ENCODE data around the gene DDX28.
A peak's percentile ranks its signal among the peaks of the same experiment; 100 is the strongest.

The DDX28 gene

DNA sequence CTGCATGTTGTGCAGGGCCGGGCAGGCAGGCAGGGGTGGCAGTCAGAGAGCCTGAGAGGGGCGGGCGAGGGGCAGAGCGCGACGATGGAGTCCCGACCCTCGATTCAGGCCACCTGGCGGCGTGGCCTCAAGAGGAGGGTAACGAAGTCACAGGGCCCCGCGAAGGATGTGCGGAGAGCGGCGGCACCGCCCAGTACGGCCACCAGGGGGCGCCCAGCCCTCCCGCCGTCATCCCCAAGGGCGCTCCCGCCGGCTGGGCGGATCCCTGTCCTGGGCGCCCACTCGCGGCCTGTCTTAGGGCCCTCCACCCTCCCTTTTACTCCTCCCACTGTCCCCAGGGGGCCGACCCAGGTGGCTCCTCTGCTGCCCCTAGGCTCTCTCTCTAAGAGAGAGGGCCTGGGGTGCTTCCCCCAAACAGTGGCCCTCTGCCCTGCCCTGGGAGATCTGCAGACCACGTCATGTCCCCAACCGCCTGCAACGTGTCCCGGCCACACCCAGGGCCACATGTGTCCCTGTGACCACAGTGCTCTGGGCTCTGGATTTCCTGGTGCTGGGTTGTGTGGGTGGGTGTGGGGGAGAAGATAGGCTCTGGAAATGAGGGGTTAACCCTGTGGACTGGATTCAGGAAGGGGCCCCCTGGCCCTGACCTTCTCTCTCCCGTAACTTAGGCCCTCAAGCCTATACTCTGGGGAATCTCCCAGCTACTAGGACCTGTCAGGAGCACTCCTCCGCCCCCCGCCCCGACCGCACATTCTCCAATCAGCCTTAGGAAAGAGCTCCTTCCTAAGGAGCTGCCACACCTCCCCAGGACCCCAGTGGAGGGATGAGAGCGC, 29.6 kb downstream of the DDX28 start:
- DNase-seq, result peak; percentile 91 to 94
- TF ChIP-seq GATA1 (IDR thresholded peaks at IDR 0.05; ENCODE audit: low read depth, low read length) (no peak), POLR2A (IDR thresholded peaks at IDR 0.05; ENCODE audit: low read length) (peak; percentile 55)

- no peak for DNase-seq
- TF ChIP-seq POLR2A (IDR thresholded peaks at IDR 0.05; ENCODE audit: low read length) (no peak), GATA1 (IDR thresholded peaks at IDR 0.05; ENCODE audit: low read depth, low read length) (no peak)
Observed at GRCh38 chr16:67992661-67993206, 30.3 kb downstream of the DDX28 start.

- TF ChIP-seq GATA1 (IDR thresholded peaks at IDR 0.05; ENCODE audit: low read depth, low read length), result no peak
- TF ChIP-seq POLR2A (IDR thresholded peaks at IDR 0.05; ENCODE audit: low read length), result no peak
- no peak for DNase-seq
Observed at GRCh38 chr16:67990018-67990386, 33.0 kb downstream of the DDX28 start.

GRCh38 chr16:67989322-67990017, 33.6 kb downstream of the DDX28 start:
- no peak for TF ChIP-seq GATA1 (IDR thresholded peaks at IDR 0.05; ENCODE audit: low read depth, low read length)
- no peak for TF ChIP-seq POLR2A (IDR thresholded peaks at IDR 0.05; ENCODE audit: low read length)
- no peak for DNase-seq

DNA sequence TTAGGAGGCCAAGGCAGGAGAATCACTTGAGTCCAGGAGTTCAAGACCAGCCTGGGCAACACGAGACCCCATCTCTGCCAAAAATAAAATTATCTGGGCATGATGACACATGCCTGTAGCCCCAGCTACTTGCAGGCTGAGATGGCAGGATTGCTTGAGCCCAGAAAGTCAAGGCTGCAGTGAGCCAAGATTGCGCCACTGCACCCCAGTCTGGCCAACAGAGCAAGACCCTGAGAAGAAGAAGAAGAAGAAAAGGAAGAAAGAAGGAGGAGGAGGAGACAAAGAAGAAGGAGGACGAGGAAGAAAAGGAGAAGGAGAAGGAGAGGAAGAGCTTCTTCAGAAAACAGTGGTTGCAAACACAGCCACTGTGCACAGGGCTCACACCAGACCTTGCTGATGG, 34.4 kb downstream of the DDX28 start:
- DNase-seq, result no peak
- TF ChIP-seq GATA1 (IDR thresholded peaks at IDR 0.05; ENCODE audit: low read depth, low read length) (no peak), POLR2A (IDR thresholded peaks at IDR 0.05; ENCODE audit: low read length) (no peak)

- no peak for DNase-seq
- TF ChIP-seq GATA1 (IDR thresholded peaks at IDR 0.05; ENCODE audit: low read depth, low read length) (no peak), POLR2A (IDR thresholded peaks at IDR 0.05; ENCODE audit: low read length) (no peak)
Observed at GRCh38 chr16:67987460-67988160, 35.4 kb downstream of the DDX28 start.

DNA sequence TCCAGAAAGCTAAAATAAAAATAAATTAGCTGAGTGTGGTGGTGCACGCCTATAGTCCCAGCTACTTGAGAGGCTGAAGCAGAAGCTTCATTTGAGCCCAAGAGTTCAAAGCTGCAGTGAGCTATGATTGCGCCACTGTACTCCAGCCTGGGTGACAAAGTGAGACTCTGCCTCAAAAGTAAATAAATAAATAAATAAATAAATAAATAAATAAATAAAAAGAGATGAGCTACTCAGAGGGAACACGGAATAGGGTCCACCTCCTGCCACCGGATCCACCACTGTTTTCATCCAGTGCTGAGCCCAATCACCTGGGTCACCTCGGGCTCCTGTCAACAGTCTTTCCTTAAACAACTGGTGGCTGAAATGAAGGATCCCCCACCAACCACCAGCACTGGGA, 36.1 kb downstream of the DDX28 start:
- DNase-seq, result no peak
- no peak for TF ChIP-seq GATA1 (IDR thresholded peaks at IDR 0.05; ENCODE audit: low read depth, low read length)
- no peak for TF ChIP-seq POLR2A (IDR thresholded peaks at IDR 0.05; ENCODE audit: low read length)

DNA sequence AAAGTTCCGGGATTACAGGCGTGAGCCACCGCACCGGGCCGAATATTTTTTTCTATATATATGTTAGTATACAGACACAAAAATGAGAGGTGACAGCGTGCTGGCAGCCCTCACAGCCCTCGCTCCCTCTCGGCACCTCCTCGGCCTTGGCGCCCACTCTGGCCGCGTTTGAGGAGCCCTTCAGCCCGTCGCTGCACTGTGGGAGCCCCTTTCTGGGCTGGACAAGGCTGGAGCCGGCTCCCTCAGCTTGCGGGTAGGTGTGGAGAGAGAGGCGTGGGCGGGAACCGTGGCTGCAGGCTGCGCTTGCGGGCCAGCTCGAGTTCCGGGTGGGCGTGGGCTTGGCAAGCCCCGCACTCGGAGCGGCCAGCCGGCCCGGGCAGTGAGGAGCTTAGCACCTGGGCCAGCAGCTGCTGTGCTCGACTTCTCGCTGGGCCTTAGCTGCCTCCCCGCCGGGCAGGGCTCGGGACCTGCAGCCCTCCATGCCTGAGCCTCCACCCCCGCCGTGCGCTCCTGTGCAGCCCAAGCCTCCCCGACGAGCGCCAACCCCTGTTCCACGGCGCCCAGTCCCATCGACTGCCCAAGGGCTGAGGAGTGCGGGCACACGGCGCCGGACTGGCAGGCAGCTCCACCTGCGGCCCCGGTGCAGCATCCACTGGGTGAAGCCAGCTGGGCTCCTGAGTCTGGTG, 40.9 kb downstream of the DDX28 start:
- no peak for TF ChIP-seq POLR2A (IDR thresholded peaks at IDR 0.05; ENCODE audit: low read length)
- TF ChIP-seq GATA1 (IDR thresholded peaks at IDR 0.05; ENCODE audit: low read depth, low read length), result no peak
- no peak for DNase-seq

- peak; percentile 64 to 67 for DNase-seq
- TF ChIP-seq GATA1 (IDR thresholded peaks at IDR 0.05; ENCODE audit: low read depth, low read length) (no peak), POLR2A (IDR thresholded peaks at IDR 0.05; ENCODE audit: low read length) (no peak)
Observed at GRCh38 chr16:67979955-67980678, 42.9 kb downstream of the DDX28 start, which contains the start of gene DPEP3. TSS of gene DPEP3 (minus strand) at chr16:67980499. CDS start at chr16:67980380, 119 bp downstream.

DNA sequence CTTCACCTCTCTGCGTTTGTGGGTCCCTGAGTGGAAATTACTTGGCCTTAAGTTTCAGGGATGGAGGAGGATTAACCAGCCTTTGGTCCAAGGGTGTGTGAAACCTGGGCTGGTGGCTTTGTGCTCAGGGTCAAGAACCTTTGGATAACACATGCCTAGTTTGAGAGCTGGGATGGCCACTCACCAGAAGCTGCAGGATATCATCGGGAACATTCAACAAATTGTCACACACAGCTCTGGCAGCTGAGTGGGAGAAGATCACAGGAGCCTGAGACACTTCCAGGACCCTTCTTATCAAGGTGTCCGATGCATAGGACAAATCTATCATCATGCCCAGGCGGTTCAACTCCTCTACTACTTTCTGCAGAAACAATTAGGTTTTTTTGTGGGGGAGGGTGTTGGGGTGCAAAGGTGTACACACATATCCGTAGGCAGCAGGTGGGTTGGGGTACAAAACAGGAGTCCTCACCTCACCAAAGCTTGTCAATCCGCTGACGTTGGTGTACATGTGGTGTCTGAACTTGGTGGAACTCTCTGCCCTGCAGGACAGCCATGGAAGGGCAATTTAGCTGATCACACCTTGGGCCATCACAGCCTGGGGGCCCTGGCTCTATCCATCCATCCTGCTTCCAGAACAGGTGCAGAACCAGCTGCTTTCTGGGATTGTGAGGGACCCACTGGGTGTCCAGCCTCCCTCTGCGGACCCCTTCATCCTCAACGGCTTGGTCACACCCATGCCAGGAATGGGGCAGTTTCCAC, 45.4 kb downstream of the DDX28 start:
- no peak for DNase-seq
- TF ChIP-seq GATA1 (IDR thresholded peaks at IDR 0.05; ENCODE audit: low read depth, low read length) (no peak), POLR2A (IDR thresholded peaks at IDR 0.05; ENCODE audit: low read length) (no peak)

DNA sequence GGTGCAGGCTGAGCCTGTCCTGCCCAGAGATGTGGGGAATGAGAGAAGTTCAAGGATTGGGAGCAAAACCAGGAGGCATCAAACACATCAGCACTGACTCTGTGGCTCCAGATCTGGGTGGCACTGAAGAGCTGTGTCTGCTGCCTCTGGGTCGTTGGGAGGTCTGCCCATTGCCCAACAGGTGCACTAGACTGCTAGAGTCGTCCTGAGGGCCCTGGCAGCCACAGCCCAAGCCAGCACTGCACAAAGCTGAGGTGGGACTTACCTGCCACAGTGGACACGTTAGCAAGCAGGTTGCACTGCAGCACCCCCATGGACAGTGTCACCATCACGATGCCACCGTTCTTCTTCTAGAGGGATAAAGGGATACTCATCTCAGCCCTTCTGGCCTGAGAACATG, 46.0 kb downstream of the DDX28 start:
- no peak for TF ChIP-seq GATA1 (IDR thresholded peaks at IDR 0.05; ENCODE audit: low read depth, low read length)

GRCh38 chr16:67976205-67976604, 46.8 kb downstream of the DDX28 start:
- no peak for DNase-seq
- TF ChIP-seq GATA1 (IDR thresholded peaks at IDR 0.05; ENCODE audit: low read depth, low read length) (no peak), POLR2A (IDR thresholded peaks at IDR 0.05; ENCODE audit: low read length) (no peak)

More for the DNA sequence above, 46.0 kb downstream of the DDX28 start:
- no peak for DNase-seq
